ENCODE results near the gene INS. TPM values are rescaled to one million over a fixed set of nuclear protein-coding genes. Genes with fewer than 3 reads are reported as not detected.

The INS gene
- polyA plus RNA-seq, 2 of the 4 experiments (the other 2 are of a cell fraction) = not detected

- ChIA-PET CTCF (interaction anchor here (3.1 kb wide), 1 partner anchor 22 kb away, joined by 10 read pairs; no protein-coding TSS in a partner anchor), POLR2A (no interaction called here)
- Histone ChIP-seq H3K4me2 (no peak overlapping the region), H3K27ac (no peak overlapping the region), H3K9me3 (no peaks in the 10 kb centered on the region), H3K4me1 (no peaks in the 10 kb centered on the region), H3K4me3 (no peak overlapping the region)
- no peak for ATAC-seq
- 70% methylated on average over 17 of the region's 17 CpGs for WGBS (ENCODE audit: missing lambda C conversion rate)
- no peak for TF ChIP-seq USF2 (IDR thresholded peaks at IDR 0.05)
- no peak for TF ChIP-seq PBX3 (IDR thresholded peaks at IDR 0.05)
- TF ChIP-seq HES2 (IDR thresholded peaks at IDR 0.05) = no peak
- TF ChIP-seq HMGXB4 (CRISPR knock-in tag; IDR thresholded peaks at IDR 0.05; ENCODE audit: borderline replicate concordance) = no peak
- TF ChIP-seq MAX (IDR thresholded peaks at IDR 0.05) = no peak
- no peak for FAIRE-seq
- no peak for DNase-seq (ENCODE audit: low read depth in 1 of 2, low spot score in 1 of 2)
Observed at GRCh38 chr11:2129308-2129698, 31.7 kb downstream of the INS start.

GRCh38 chr11:2128511-2129307, 32.3 kb downstream of the INS start:
- WGBS (ENCODE audit: missing lambda C conversion rate) = 58% methylated on average over 12 of the region's 12 CpGs
- DNase-seq (ENCODE audit: low read depth in 1 of 2, low spot score in 1 of 2) = no peak
- Histone ChIP-seq H3K4me2 (no peak overlapping the region), H3K27ac (no peak overlapping the region), H3K4me1 (no peaks in the 10 kb centered on the region), H3K4me3 (no peak overlapping the region), H3K9me3 (no peaks in the 10 kb centered on the region)
- ATAC-seq = peak in 1 of 2 experiments; percentile 30; a peak in 2 of 6 replicates
- no peak for FAIRE-seq
- ChIA-PET POLR2A (no interaction called here), CTCF (interaction anchor here (3.1 kb wide), 1 partner anchor 23 kb away, joined by 10 read pairs; no protein-coding TSS in a partner anchor)
- TF ChIP-seq CTCF (IDR thresholded peaks at IDR 0.05) (no peak), RAD21 (conservative IDR thresholded peaks at IDR 0.05 in 1 of 2, IDR thresholded peaks at IDR 0.05 in 1 of 2) (no peak), ATOH8 (CRISPR knock-in tag; IDR thresholded peaks at IDR 0.05; ENCODE audit: low read depth) (no peak), MAZ (IDR thresholded peaks at IDR 0.05; ENCODE audit: borderline replicate concordance, low read depth, low read length) (no peak), KDM5A (IDR thresholded peaks at IDR 0.05) (no peak), EHF (CRISPR knock-in tag; IDR thresholded peaks at IDR 0.05) (no peak)

GRCh38 chr11:2128130-2128510, 32.9 kb downstream of the INS start:
- Histone ChIP-seq H3K9me3 (no peaks in the 10 kb centered on the region), H3K4me1 (no peaks in the 10 kb centered on the region), H3K4me2 (no peak overlapping the region), H3K4me3 (no peak overlapping the region), H3K27ac (no peak overlapping the region)
- ATAC-seq (peak; percentile 11 to 26; a peak in 3 of 6 replicates), DNase-seq (ENCODE audit: low read depth in 1 of 2, low spot score in 1 of 2) (no peak), FAIRE-seq (no peak)
- CTCF ChIA-PET = interaction anchor here (3.1 kb wide), 1 partner anchor 23 kb away, joined by 10 read pairs; no protein-coding TSS in a partner anchor
- 100% methylated on average over 1 of the region's 7 CpGs for WGBS (ENCODE audit: missing lambda C conversion rate)
- POLR2A ChIA-PET = no interaction called here
- TF ChIP-seq CEBPB (IDR thresholded peaks at IDR 0.05) (no peak), RNF2 (IDR thresholded peaks at IDR 0.05; ENCODE audit: borderline replicate concordance, low read depth) (no peak), MAZ (IDR thresholded peaks at IDR 0.05; ENCODE audit: borderline replicate concordance, low read depth, low read length) (no peak), JUNB (IDR thresholded peaks at IDR 0.05) (no peak), FOSB (CRISPR knock-in tag; IDR thresholded peaks at IDR 0.05) (no peak), CHD4 (IDR thresholded peaks at IDR 0.05; ENCODE audit: borderline replicate concordance) (no peak), ZNF302 (CRISPR knock-in tag; IDR thresholded peaks at IDR 0.05) (no peak), KDM1A (IDR thresholded peaks at IDR 0.05; ENCODE audit: low read depth) (no peak), ZFP36 (IDR thresholded peaks at IDR 0.05; ENCODE audit: borderline replicate concordance, partially characterized antibody) (no peak), RARB (CRISPR knock-in tag; IDR thresholded peaks at IDR 0.05) (no peak), FOSL2 (IDR thresholded peaks at IDR 0.05) (no peak), FOSL2 (CRISPR knock-in tag; IDR thresholded peaks at IDR 0.05) (no peak), MAX (IDR thresholded peaks at IDR 0.05) (no peak), CHD2 (IDR thresholded peaks at IDR 0.05; ENCODE audit: low read length, partially characterized antibody) (no peak), SMC3 (IDR thresholded peaks at IDR 0.05) (no peak), HES2 (IDR thresholded peaks at IDR 0.05) (no peak), ZSCAN20 (CRISPR knock-in tag; IDR thresholded peaks at IDR 0.05) (no peak)

Measured in A549 (cell line).